Body of pancreas (tissue), 4 donors: Measurements from ENCODE around the gene KLHL11.

ENCODE experiments used
- CTCF ChIP-seq, 7 experiments: fragments of 450-650 bp in 4 of 7; fragments of 200-600 bp in 3 of 7; sonication (generic) in 3 of 7; IDR thresholded peaks; one replicate each; pipeline ENCODE4 v1.5.1; 2016 to 2019; ENCODE audit warnings: antibody characterized with exemption in 7 of 7
- POLR2A ChIP-seq, 3 donors: fragments of 450-650 bp; IDR thresholded peaks; one replicate each; pipeline ENCODE4 v1.6.1; 2016; ENCODE audit warnings: antibody characterized with exemption in 3 of 3, mild to moderate bottlenecking in 2 of 3

- TF ChIP-seq CTCF (IDR thresholded peaks at IDR 0.05), result no peak
- no peak for TF ChIP-seq POLR2A (IDR thresholded peaks at IDR 0.05)
Measured at GRCh38 chr17:41892021-41892376, 26.8 kb upstream of the KLHL11 start.
